Measurements from ENCODE around the gene ATP1A1. TPM values are rescaled to one million over a fixed set of nuclear protein-coding genes. Genes with fewer than 3 reads are reported as not detected.

ATP1A1 gene
- total and polyA plus RNA-seq, 9 of the 15 experiments (the other 6 are each of a cell fraction or from before 2014, with no cell fraction given) = 99.3 to 513 (median 234) TPM

GRCh38 chr1:116332451-116332850 is 40.6 kb upstream of the ATP1A1 start:
- Histone ChIP-seq H3K4me1 (replicated peaks in 1 of 2; ENCODE audit: control insufficient read depth in 2 of 2, insufficient read depth in 2 of 2, low read length in 2 of 2) (peaks cover 0 to 3% of the 10 kb centered on the region in 2 experiments; a peak in 1 of 5 replicates), H3K4me3 (no peak overlapping the region), H3K36me3 (ENCODE audit: control insufficient read depth, insufficient read depth, low read length) (no peaks in the 10 kb centered on the region), H2AFZ (ENCODE audit: low read depth, low read length) (no peak overlapping the region), H4K20me1 (replicated peaks; ENCODE audit: control insufficient read depth, insufficient read depth, low read length) (no peaks in the 10 kb centered on the region), H3K79me2 (ENCODE audit: control insufficient read depth, insufficient read depth, low read length) (no peaks in the 10 kb centered on the region), H3K9ac (ENCODE audit: insufficient read depth in 1 of 2, low read depth in 2 of 2, low read length in 2 of 2) (no peak overlapping the region), H3K27me3 (ENCODE audit: control insufficient read depth in 2 of 2, insufficient read depth in 2 of 2, low read length in 2 of 2) (peaks cover 5 to 19% of the 10 kb centered on the region in 2 experiments; a peak in 3 of 5 replicates), H3K27ac (ENCODE audit: extremely low read depth, low read depth, low read length) (no peak overlapping the region), H3K9me3 (replicated peaks; ENCODE audit: control insufficient read depth, insufficient read depth, low read depth, low read length) (no peaks in the 10 kb centered on the region), H3K9me1 (ENCODE audit: control insufficient read depth, insufficient read depth, low read length) (no peaks in the 10 kb centered on the region), H3K4me2 (ENCODE audit: insufficient read depth, low read length) (no peak overlapping the region)
- ATAC-seq (no peak), FAIRE-seq (no peak), DNase-seq (ENCODE audit: extremely low read depth in 1 of 4, low spot score in 3 of 4) (no peak)
- POLR2A ChIA-PET = interaction anchor here (0.8 to 1.0 kb wide), 3 partner anchors 9 to 21 kb away, joined by 3 read pairs; no protein-coding TSS in a partner anchor
- in situ Hi-C loops (cut with MboI) (no loop called here), intact Hi-C loops (cut with micrococcal nuclease) (no loop called here)
- CTCF ChIA-PET (ENCODE audit: low intra/inter-chr PET ratio) = no interaction called here
- no TSS peak for BruUV-seq (replicated peaks)
- 19% methylated on average over 3 of the region's 3 CpGs for WGBS (ENCODE audit: insufficient coverage, low coverage, missing lambda C conversion rate)
- no peak for TF ChIP-seq FOXA3 (CRISPR knock-in tag; conservative IDR thresholded peaks at IDR 0.05 in 1 of 2, IDR thresholded peaks at IDR 0.05 in 1 of 2)
- no peak for TF ChIP-seq DNMT1 (IDR thresholded peaks at IDR 0.05)
- no peak for TF ChIP-seq ZNF146 (CRISPR knock-in tag; IDR thresholded peaks at IDR 0.05; ENCODE audit: unreplicated experiment)
- no peak for TF ChIP-seq ZNF511 (CRISPR knock-in tag; IDR thresholded peaks at IDR 0.05)
- no peak for TF ChIP-seq ZNF75A (CRISPR knock-in tag; IDR thresholded peaks at IDR 0.05)
